Measurements from ENCODE around the gene PLAAT5. TPM values are rescaled to one million over a fixed set of nuclear protein-coding genes. Genes with fewer than 3 reads are reported as not detected.

PLAAT5 gene
- total and polyA plus RNA-seq, 2 of the 8 experiments (the other 6 are each of a cell fraction or from before 2014, with no cell fraction given) = 16.0 to 18.7 TPM

DNA sequence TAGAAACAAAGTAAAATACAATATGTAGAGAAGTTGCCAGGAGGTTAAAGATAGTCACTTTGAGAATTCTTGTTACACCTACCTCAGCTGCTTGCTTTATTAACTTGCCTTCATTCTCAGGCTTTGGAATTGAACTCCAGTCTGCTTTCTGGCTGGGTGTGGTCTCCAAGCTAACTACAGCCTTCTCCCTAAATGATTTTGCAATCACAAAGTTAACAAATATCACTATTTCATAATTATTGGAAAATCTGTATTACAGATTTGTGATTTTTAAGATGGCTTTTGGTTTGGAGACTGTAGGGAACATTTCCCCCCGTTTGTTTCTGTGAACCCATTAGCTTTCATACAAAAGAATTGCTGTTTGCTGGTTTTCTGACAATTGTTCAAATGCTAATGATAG, 2.2 kb downstream of the PLAAT5 start (continued):
- TF ChIP-seq JUND (IDR thresholded peaks at IDR 0.05; ENCODE audit: low read length) = no peak
- no peak for TF ChIP-seq JUN (IDR thresholded peaks at IDR 0.05; ENCODE audit: low read depth, low read length)
- TF ChIP-seq EZH2 (IDR thresholded peaks at IDR 0.05; ENCODE audit: low read depth, low read length, severe bottlenecking) = no peak
- no peak for TF ChIP-seq POU5F1 (IDR thresholded peaks at IDR 0.05; ENCODE audit: low read depth, low read length)
- TF ChIP-seq, protein P1, sequence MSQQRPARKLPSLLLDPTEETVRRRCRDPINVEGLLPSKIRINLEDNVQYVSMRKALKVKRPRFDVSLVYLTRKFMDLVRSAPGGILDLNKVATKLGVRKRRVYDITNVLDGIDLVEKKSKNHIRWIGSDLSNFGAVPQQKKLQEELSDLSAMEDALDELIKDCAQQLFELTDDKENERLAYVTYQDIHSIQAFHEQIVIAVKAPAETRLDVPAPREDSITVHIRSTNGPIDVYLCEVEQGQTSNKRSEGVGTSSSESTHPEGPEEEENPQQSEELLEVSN (IDR thresholded peaks at IDR 0.05) = no peak
- TF ChIP-seq CTBP2 (IDR thresholded peaks at IDR 0.05; ENCODE audit: borderline replicate concordance, insufficient read depth, insufficient read length, low read length) = no peak
- TF ChIP-seq TAF7 (optimal IDR thresholded peaks at IDR 0.05; ENCODE audit: borderline replicate concordance, low read depth, low read length) = no peak
- no peak for TF ChIP-seq SIN3A (conservative IDR thresholded peaks at IDR 0.05 in 1 of 2, IDR thresholded peaks at IDR 0.05 in 1 of 2; ENCODE audit: low read depth in 1 of 2, low read length in 2 of 2)
